ENCODE results near the gene PON3.
A peak's percentile ranks its signal among the peaks of the same experiment; 100 is the strongest.

Gene PON3

GRCh38 chr7:95365151-95365550 is 31.0 kb downstream of the PON3 start:
- no peak for TF ChIP-seq CTCF (IDR thresholded peaks at IDR 0.05; ENCODE audit: poor library complexity, severe bottlenecking)
- no peak overlapping the region for H3K4me3 ChIP-seq (ENCODE audit: severe bottlenecking)
- no peak for DNase-seq (ENCODE audit: low spot score)

GRCh38 chr7:95357623-95358022 is 38.6 kb downstream of the PON3 start:
- Histone ChIP-seq H3K27ac (ENCODE audit: poor library complexity, severe bottlenecking) (no peak overlapping the region), H3K4me3 (ENCODE audit: severe bottlenecking) (no peak overlapping the region), H3K36me3 (ENCODE audit: low read depth) (no peaks in the 10 kb centered on the region), H3K4me1 (ENCODE audit: insufficient read depth, poor library complexity, severe bottlenecking) (no peaks in the 10 kb centered on the region), H3K27me3 (ENCODE audit: insufficient read depth, poor library complexity, severe bottlenecking) (no peaks in the 10 kb centered on the region), H3K9me3 (ENCODE audit: severe bottlenecking) (no peaks in the 10 kb centered on the region)
- no peak for DNase-seq (ENCODE audit: low spot score)
- no peak for TF ChIP-seq CTCF (IDR thresholded peaks at IDR 0.05; ENCODE audit: poor library complexity, severe bottlenecking)
- ATAC-seq (ENCODE audit: low read depth), result no peak

More at GRCh38 chr7:95365151-95365550, 31.0 kb downstream of the PON3 start:
- ATAC-seq (ENCODE audit: low read depth), result peak; percentile 51; the same call in 2 of the 3 replicates
- Histone ChIP-seq H3K27ac (ENCODE audit: poor library complexity, severe bottlenecking) (no peak overlapping the region), H3K36me3 (ENCODE audit: low read depth) (no peaks in the 10 kb centered on the region), H3K27me3 (ENCODE audit: insufficient read depth, poor library complexity, severe bottlenecking) (no peaks in the 10 kb centered on the region), H3K9me3 (ENCODE audit: severe bottlenecking) (no peaks in the 10 kb centered on the region), H3K4me1 (ENCODE audit: insufficient read depth, poor library complexity, severe bottlenecking) (no peaks in the 10 kb centered on the region)

GRCh38 chr7:95342642-95343307 is 53.4 kb downstream of the PON3 start:
- Histone ChIP-seq H3K4me3 (ENCODE audit: severe bottlenecking) (no peak overlapping the region), H3K27ac (ENCODE audit: poor library complexity, severe bottlenecking) (no peak overlapping the region), H3K4me1 (ENCODE audit: insufficient read depth, poor library complexity, severe bottlenecking) (no peaks in the 10 kb centered on the region), H3K36me3 (ENCODE audit: low read depth) (no peaks in the 10 kb centered on the region), H3K27me3 (ENCODE audit: insufficient read depth, poor library complexity, severe bottlenecking) (no peaks in the 10 kb centered on the region), H3K9me3 (ENCODE audit: severe bottlenecking) (no peaks in the 10 kb centered on the region)
- no peak for ATAC-seq (ENCODE audit: low read depth)
- no peak for TF ChIP-seq CTCF (IDR thresholded peaks at IDR 0.05; ENCODE audit: poor library complexity, severe bottlenecking)
- no peak for DNase-seq (ENCODE audit: low spot score)

- H3K36me3 ChIP-seq (ENCODE audit: low read depth), result no peaks in the 10 kb centered on the region
- H3K9me3 ChIP-seq (ENCODE audit: severe bottlenecking), result no peaks in the 10 kb centered on the region
- no peak for TF ChIP-seq CTCF (IDR thresholded peaks at IDR 0.05; ENCODE audit: poor library complexity, severe bottlenecking)
- no peak overlapping the region for H3K27ac ChIP-seq (ENCODE audit: poor library complexity, severe bottlenecking)
- no peak for DNase-seq (ENCODE audit: low spot score)
- no peaks in the 10 kb centered on the region for H3K4me1 ChIP-seq (ENCODE audit: insufficient read depth, poor library complexity, severe bottlenecking)
- no peak overlapping the region for H3K4me3 ChIP-seq (ENCODE audit: severe bottlenecking)
- ATAC-seq (ENCODE audit: low read depth), result no peak
- no peaks in the 10 kb centered on the region for H3K27me3 ChIP-seq (ENCODE audit: insufficient read depth, poor library complexity, severe bottlenecking)
Measured at GRCh38 chr7:95342029-95342428, 54.1 kb downstream of the PON3 start.

- TF ChIP-seq CTCF (IDR thresholded peaks at IDR 0.05; ENCODE audit: poor library complexity, severe bottlenecking), result no peak
- no peaks in the 10 kb centered on the region for H3K27me3 ChIP-seq (ENCODE audit: insufficient read depth, poor library complexity, severe bottlenecking)
- no peaks in the 10 kb centered on the region for H3K9me3 ChIP-seq (ENCODE audit: severe bottlenecking)
Measured at GRCh38 chr7:95340491-95340890, 55.7 kb downstream of the PON3 start.

More at GRCh38 chr7:95340491-95340890, 55.7 kb downstream of the PON3 start:
- Histone ChIP-seq H3K4me3 (ENCODE audit: severe bottlenecking) (no peak overlapping the region), H3K27ac (ENCODE audit: poor library complexity, severe bottlenecking) (no peak overlapping the region), H3K36me3 (ENCODE audit: low read depth) (no peaks in the 10 kb centered on the region), H3K4me1 (ENCODE audit: insufficient read depth, poor library complexity, severe bottlenecking) (no peaks in the 10 kb centered on the region)
- DNase-seq (ENCODE audit: low spot score) (no peak), ATAC-seq (ENCODE audit: low read depth) (no peak)

Measured in RWPE2 (cell line).